Ovary (tissue), 3 donors: ENCODE measurements around the gene MID1.

Experiments used
- EP300 ChIP-seq: sonication (generic); formaldehyde crosslinking; IDR thresholded peaks from one replicate; pipeline ENCODE4 v1.6.1; 2017; ENCODE audit warnings: antibody characterized with exemption
- POLR2A ChIP-seq: fragments of 450-650 bp; IDR thresholded peaks from one replicate; pipeline ENCODE4 v1.6.1; 2017; ENCODE audit warnings: antibody characterized with exemption, mild to moderate bottlenecking, moderate library complexity
- TF ChIP-seq, protein P1 (sequence below), 3 donors: fragments of 450-650 bp in 2 of 3; fragments of 200-600 bp in 1 of 3; IDR thresholded peaks; one replicate each; pipeline versions ENCODE4 v1.5.1 to v1.8.0; 2016 to 2022; ENCODE audit warnings: antibody characterized with exemption in 3 of 3, mild to moderate bottlenecking in 1 of 3
- donor health status: DM: no; HTN: no; CAD: no.

DNA sequence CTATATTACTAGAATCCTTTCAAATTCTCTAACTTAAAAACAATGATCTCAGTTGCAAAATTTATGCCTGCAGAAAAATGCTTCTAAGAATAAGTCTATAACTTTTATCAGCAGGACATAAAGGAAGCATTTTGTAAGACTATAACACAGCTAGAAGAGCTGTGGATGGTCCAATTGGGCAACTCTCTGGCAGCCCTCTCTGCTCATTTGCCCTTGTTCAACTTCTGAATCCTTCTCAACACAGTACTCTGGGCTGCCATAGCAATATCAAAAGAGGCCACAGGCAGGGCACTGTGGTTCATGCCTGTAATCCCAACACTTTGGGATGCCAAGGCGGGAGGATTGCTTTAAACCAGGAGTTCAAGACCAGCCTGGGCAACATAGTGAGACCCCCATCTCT, 88.5 kb downstream of the MID1 start:
- TF ChIP-seq, protein P1, sequence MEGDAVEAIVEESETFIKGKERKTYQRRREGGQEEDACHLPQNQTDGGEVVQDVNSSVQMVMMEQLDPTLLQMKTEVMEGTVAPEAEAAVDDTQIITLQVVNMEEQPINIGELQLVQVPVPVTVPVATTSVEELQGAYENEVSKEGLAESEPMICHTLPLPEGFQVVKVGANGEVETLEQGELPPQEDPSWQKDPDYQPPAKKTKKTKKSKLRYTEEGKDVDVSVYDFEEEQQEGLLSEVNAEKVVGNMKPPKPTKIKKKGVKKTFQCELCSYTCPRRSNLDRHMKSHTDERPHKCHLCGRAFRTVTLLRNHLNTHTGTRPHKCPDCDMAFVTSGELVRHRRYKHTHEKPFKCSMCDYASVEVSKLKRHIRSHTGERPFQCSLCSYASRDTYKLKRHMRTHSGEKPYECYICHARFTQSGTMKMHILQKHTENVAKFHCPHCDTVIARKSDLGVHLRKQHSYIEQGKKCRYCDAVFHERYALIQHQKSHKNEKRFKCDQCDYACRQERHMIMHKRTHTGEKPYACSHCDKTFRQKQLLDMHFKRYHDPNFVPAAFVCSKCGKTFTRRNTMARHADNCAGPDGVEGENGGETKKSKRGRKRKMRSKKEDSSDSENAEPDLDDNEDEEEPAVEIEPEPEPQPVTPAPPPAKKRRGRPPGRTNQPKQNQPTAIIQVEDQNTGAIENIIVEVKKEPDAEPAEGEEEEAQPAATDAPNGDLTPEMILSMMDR (IDR thresholded peaks at IDR 0.05) = no peak
- TF ChIP-seq EP300 (no peak), POLR2A (no peak)
